ENCODE data around the gene PCLO.
"Not testable (repeated sequence)": the region's sequence is repeated elsewhere in the genome, so short reads cannot be mapped to it uniquely, and the experiment has no call there.

Gene PCLO

DNA sequence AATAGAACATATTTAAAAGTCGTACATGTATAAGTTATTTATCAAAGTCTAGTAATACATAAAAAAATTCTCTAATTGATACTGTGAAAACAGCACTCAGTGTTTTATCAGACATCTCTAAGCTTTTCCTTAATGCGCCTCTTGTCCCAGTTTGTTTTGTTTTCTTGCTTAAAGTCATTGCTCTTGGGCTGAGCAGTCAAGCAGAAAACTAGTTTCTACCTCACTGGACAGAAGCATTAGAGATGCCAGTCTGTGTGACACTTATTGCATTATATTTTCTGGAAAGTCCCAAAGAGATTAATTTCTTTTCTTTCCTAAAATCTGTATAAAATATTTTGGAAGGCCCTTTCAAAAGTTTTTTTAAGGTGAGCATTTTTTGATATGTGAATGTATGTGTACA, 236.2 kb downstream of the PCLO start:
- TF ChIP-seq, protein P1, sequence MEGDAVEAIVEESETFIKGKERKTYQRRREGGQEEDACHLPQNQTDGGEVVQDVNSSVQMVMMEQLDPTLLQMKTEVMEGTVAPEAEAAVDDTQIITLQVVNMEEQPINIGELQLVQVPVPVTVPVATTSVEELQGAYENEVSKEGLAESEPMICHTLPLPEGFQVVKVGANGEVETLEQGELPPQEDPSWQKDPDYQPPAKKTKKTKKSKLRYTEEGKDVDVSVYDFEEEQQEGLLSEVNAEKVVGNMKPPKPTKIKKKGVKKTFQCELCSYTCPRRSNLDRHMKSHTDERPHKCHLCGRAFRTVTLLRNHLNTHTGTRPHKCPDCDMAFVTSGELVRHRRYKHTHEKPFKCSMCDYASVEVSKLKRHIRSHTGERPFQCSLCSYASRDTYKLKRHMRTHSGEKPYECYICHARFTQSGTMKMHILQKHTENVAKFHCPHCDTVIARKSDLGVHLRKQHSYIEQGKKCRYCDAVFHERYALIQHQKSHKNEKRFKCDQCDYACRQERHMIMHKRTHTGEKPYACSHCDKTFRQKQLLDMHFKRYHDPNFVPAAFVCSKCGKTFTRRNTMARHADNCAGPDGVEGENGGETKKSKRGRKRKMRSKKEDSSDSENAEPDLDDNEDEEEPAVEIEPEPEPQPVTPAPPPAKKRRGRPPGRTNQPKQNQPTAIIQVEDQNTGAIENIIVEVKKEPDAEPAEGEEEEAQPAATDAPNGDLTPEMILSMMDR (IDR thresholded peaks at IDR 0.05; ENCODE audit: low read depth, low read length, missing control alignments): no peak
- DNase-seq (ENCODE audit: extremely low read depth, low read depth): no peak
- no peak overlapping the region for H3K4me3 ChIP-seq (replicated peaks; ENCODE audit: low read depth, low read length)

DNA sequence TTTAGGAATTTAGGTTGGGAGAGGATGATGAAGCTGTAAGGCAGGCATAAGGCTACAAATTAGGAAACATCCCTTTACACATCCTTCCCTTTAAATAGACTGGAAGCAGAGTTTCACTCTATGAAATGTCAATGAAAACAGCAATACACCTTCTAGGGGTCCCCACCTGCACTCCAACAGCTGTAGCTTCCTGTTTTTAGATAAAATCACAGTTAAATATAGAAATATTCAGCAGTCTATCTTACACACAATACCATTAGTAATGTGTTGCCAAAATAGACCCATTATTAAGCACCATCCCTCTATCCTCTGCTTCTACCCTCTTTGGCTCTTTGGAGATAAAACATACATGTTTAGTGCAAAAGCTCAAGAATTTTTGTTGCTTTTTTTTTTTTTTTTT, 237.4 kb downstream of the PCLO start:
- DNase-seq (ENCODE audit: extremely low read depth, low read depth): no peak
- TF ChIP-seq, protein P1 (IDR thresholded peaks at IDR 0.05; ENCODE audit: low read depth, low read length, missing control alignments): no peak
- no peak overlapping the region for H3K4me3 ChIP-seq (replicated peaks; ENCODE audit: low read depth, low read length)

DNA sequence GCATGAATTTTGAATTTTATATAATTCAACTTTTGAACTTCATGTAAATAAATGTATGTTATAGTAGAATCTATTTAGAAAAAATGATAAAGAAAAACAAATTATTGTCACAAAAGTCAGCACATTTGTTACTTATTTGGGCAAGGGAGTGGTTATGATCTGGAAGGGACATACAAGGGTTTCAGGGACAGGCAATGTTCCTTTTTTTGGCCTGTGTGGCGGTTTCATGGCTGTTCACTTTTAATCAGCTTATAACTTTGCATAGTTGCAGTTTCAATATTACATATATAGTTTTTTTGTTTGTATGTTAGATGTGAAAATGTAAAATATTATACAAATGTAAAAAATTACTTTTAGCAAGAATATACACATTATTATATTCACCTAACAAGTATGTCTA, 256.2 kb downstream of the PCLO start:
- TF ChIP-seq, protein P1 (IDR thresholded peaks at IDR 0.05; ENCODE audit: low read depth, low read length, missing control alignments): no peak
- H3K4me3 ChIP-seq (replicated peaks; ENCODE audit: low read depth, low read length): no peak overlapping the region
- DNase-seq (ENCODE audit: extremely low read depth, low read depth): no peak

DNA sequence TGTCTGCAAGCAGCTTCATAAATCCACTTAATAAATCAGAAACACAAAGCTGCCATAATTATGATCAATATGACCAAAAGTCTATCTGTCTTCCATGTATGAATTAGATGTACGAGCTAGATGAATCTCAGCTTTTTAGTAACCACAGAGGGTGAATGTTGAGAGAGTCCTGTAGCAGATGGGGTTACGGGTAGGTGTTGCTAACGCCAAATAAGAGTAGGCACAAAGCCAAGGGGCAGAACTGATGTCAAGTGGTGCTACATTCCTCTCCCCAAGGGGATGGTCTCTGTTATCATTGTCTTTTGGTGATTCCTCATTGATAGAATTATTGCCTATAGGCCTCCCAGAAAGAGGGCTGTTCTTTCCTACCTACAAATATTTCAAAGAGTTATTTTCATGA, 257.8 kb downstream of the PCLO start:
- TF ChIP-seq, protein P1 (IDR thresholded peaks at IDR 0.05; ENCODE audit: low read depth, low read length, missing control alignments): no peak
- no peak for DNase-seq (ENCODE audit: extremely low read depth, low read depth)
- H3K4me3 ChIP-seq (replicated peaks; ENCODE audit: low read depth, low read length): no peak overlapping the region

DNA sequence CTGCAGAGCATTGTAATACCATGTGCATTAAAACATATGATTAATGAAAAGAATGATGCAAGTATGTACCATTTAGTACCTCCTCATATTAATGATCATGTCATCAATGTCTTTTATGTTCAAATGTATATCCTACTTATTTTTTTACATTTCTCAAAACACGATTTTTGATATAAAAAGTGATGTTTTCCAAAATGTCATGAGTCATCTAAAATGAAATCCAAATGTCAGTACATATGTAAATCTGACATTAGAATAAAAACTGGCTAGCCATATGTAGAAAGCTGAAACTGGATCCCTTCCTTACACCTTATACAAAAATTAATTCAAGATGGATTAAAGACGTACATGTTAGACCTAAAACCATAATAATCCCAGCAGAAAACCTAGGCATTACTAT, 261.6 kb downstream of the PCLO start:
- DNase-seq (ENCODE audit: extremely low read depth, low read depth); H3K4me3 ChIP-seq (replicated peaks; ENCODE audit: low read depth, low read length): not testable (repeated sequence)

DNA sequence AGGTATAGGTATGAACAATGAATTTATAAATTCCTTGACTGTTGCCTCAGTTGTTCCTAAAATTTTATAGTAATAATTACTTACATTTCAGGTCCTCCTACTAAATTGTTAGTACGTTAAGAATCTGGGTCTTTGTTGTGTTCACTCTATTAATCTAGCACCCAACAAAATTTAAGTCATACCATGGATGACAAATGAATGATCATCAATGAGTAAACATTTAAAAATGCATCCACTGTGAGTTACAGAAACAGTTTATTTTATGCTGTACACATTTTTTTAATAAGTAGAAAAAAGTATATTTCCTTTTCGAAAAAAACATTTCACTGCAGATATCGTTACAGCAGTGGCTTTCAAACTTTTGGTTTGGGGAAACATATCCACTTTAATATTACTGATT, 265.2 kb downstream of the PCLO start:
- no peak for DNase-seq (ENCODE audit: extremely low read depth, low read depth)
- TF ChIP-seq, protein P1 (IDR thresholded peaks at IDR 0.05; ENCODE audit: low read depth, low read length, missing control alignments): no peak
- no peak overlapping the region for H3K4me3 ChIP-seq (replicated peaks; ENCODE audit: low read depth, low read length)

DNA sequence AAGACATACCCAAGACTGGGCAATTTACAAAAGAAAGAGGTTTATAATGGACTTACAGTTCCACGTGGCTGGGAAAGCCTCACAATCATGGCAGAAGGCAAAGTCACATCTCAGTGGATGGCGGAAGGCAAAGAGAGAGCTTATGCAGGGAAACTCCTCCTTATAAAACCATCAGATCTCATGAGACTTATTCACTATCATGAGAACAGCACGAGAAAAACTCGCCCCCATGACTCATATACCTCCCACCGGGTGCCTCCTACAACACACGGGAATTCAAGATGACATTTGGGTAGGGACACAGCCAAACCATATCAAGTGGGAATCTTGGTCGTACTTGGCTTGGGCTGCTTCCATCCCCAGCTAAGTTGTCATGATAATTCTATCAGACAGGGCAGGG, 268.3 kb downstream of the PCLO start:
- DNase-seq (ENCODE audit: extremely low read depth, low read depth); H3K4me3 ChIP-seq (replicated peaks; ENCODE audit: low read depth, low read length): not testable (repeated sequence)

DNA sequence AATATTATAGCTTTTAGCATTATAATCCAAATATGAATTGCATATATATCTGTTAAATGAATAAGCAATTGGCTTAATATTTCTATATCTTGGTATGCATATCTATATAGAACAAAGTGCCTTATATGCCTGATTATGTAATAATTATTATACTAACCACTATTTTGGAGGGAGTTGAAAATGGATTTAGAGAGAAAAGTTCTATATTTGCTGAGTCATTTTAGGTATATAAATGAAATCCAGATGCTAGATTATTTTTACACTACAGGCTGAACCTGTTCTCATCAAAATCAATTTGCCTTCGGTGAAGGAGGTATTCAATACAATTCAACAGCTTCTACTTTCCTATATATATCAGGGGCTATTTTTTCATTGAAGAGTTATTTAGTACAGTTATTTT, 276.4 kb downstream of the PCLO start:
- TF ChIP-seq, protein P1 (IDR thresholded peaks at IDR 0.05; ENCODE audit: low read depth, low read length, missing control alignments): no peak
- no peak for DNase-seq (ENCODE audit: extremely low read depth, low read depth)
- no peak overlapping the region for H3K4me3 ChIP-seq (replicated peaks; ENCODE audit: low read depth, low read length)

Measured in HFF-Myc (cell line).